HCT116 (cell line): ENCODE data around the gene GAK. TPM values are rescaled to one million over a fixed set of nuclear protein-coding genes. Genes with fewer than 3 reads are reported as not detected.

ENCODE experiments used
- ATAC-seq: fragments of 200-7000 bp; cut with Tn5 transposase; 2 replicates; pipeline ENCODE4 v1.9.1; 2020; ENCODE audit warnings: mild to moderate bottlenecking, moderate library complexity
- BruUV-seq: library from RNA; stranded (reverse); fragments of 400-500 nt; replicated peaks from 2 replicates; lab custom pipeline; 2021; lab: Mats Ljungman, UMichigan
- CTCF ChIA-PET: fragments of 300-600 bp; sonication (Branson Sonifier 250); formaldehyde crosslinking; loops from one replicate; lab custom pipeline; 2021; ENCODE audit warnings: antibody characterized with exemption; lab: Charles Lee
- POLR2A ChIA-PET: fragments of 300-600, 350-600 bp; sonication (Branson Sonifier 250); formaldehyde crosslinking; loops from one replicate; lab custom pipeline; 2021; ENCODE audit warnings: antibody characterized with exemption; lab: Charles Lee
- RAD21 ChIA-PET, 2 experiments: fragments of 300-600 bp; sonication (Branson Sonifier 250); formaldehyde crosslinking; loops; one replicate each; lab custom pipeline; 2023; ENCODE audit warnings: low total read pairs in 2 of 2; ENCODE audit not compliant: uncharacterized antibody in 2 of 2, unreplicated experiment in 2 of 2, low non-redundant PET in 1 of 2; lab: Charles Lee
- DNase-seq: peaks from one replicate; pipeline ENCODE4 v3.0.0-alpha.2; 2010; ENCODE audit warnings: low read depth, low spot score
- H2AFZ ChIP-seq: fragments of 200-600 bp; shearing (Covaris generic), sonication (generic); 2 replicates; pipeline ENCODE4 v1.6.1; 2017; ENCODE audit warnings: low read depth, mixed run types, mixed read lengths, antibody characterized with exemption, low read length; ENCODE audit not compliant: poor library complexity, severe bottlenecking
- H3K27ac ChIP-seq: 2 replicates; pipeline ENCODE4 v1.5.1; 2012; ENCODE audit warnings: low read depth, low read length
- H3K27me3 ChIP-seq: fragments of 200-600 bp; sonication (generic); 2 replicates; pipeline ENCODE4 v1.6.1; 2016; ENCODE audit warnings: mixed run types, low read length, mixed read lengths; ENCODE audit not compliant: insufficient read depth
- H3K36me3 ChIP-seq, 2 experiments: fragments of 200-500 bp in 1 of 2; fragments of 200-600 bp in 1 of 2; sonication (Bioruptor generic) in 1 of 2; sonication (generic) in 1 of 2; 2 replicates each; pipeline versions ENCODE4 v1.5.1 to v1.6.1; 2014 to 2016; ENCODE audit warnings: low read length in 2 of 2, inconsistent platforms in 1 of 2, mixed read lengths in 1 of 2, mixed run types in 1 of 2; ENCODE audit not compliant: insufficient read depth in 2 of 2, control insufficient read depth in 1 of 2
- H3K4me1 ChIP-seq, 2 experiments: fragments of 200-600 bp in 1 of 2; sonication (generic) in 1 of 2; 2 replicates each; pipeline versions ENCODE4 v1.5.1 to v1.6.1; 2012 to 2017; ENCODE audit warnings: low read length in 2 of 2, inconsistent platforms in 1 of 2, mild to moderate bottlenecking in 1 of 2, mixed read lengths in 1 of 2, mixed run types in 1 of 2, moderate library complexity in 1 of 2; ENCODE audit not compliant: insufficient read depth in 2 of 2, control insufficient read depth in 1 of 2
- H3K4me2 ChIP-seq: fragments of 200-600 bp; sonication (generic); 2 replicates; pipeline ENCODE4 v1.6.1; 2017; ENCODE audit warnings: mixed run types, low read length, mixed read lengths
- H3K4me3 ChIP-seq, 2 experiments: fragments of 200-600 bp in 1 of 2; sonication (generic) in 1 of 2; replicated peaks in 1 of 2; 2 replicates each; pipeline ENCODE4 v1.5.1; 2011 to 2016; ENCODE audit warnings: low read length in 2 of 2, control low read depth in 1 of 2, low read depth in 1 of 2, mild to moderate bottlenecking in 1 of 2, mixed read lengths in 1 of 2, mixed run types in 1 of 2
- H3K79me2 ChIP-seq: fragments of 200-600 bp; sonication (generic); 2 replicates; pipeline ENCODE4 v1.6.1; 2017; ENCODE audit warnings: mild to moderate bottlenecking, mixed run types, low read length, moderate library complexity, mixed read lengths; ENCODE audit not compliant: insufficient read depth
- H3K9ac ChIP-seq: fragments of 200-600 bp; sonication (generic); 2 replicates; pipeline ENCODE4 v1.6.1; 2016; ENCODE audit warnings: low read length, mixed read lengths
- H3K9me2 ChIP-seq: fragments of 200-600 bp; sonication (generic), shearing (Covaris generic); 2 replicates; pipeline ENCODE4 v1.6.1; 2017; ENCODE audit warnings: mixed run types, mild to moderate bottlenecking, moderate library complexity; ENCODE audit not compliant: insufficient read depth
- H3K9me3 ChIP-seq, 2 experiments: fragments of 200-500 bp in 1 of 2; fragments of 200-600 bp in 1 of 2; sonication (Bioruptor generic) in 1 of 2; sonication (generic) in 1 of 2; 2 replicates each; pipeline ENCODE4 v1.6.1; 2014 to 2017; ENCODE audit warnings: low read length in 2 of 2, mixed read lengths in 2 of 2, inconsistent platforms in 1 of 2, low read depth in 1 of 2, mild to moderate bottlenecking in 1 of 2, mixed run types in 1 of 2, moderate library complexity in 1 of 2; ENCODE audit not compliant: control insufficient read depth in 1 of 2, insufficient read depth in 1 of 2
- H4K20me1 ChIP-seq: fragments of 200-600 bp; sonication (generic), shearing (Covaris generic); 2 replicates; pipeline ENCODE4 v1.6.1; 2017; ENCODE audit warnings: mixed run types, mild to moderate bottlenecking, moderate library complexity; ENCODE audit not compliant: insufficient read depth
- CBX3 ChIP-seq: IDR thresholded peaks from 2 replicates; pipeline ENCODE4 v1.6.1; 2012; ENCODE audit warnings: low read depth
- CEBPB ChIP-seq: IDR thresholded peaks from 2 replicates; pipeline ENCODE4 v1.6.1; 2012; ENCODE audit warnings: low read depth
- EGR1 ChIP-seq: IDR thresholded peaks from 2 replicates; pipeline ENCODE4 v1.6.1; 2012; ENCODE audit warnings: low read depth
- ELF1 ChIP-seq: IDR thresholded peaks from 2 replicates; pipeline ENCODE4 v1.6.1; 2012; ENCODE audit warnings: low read depth, borderline replicate concordance
- EZH2phosphoT487 ChIP-seq: fragments of 200-600 bp; IDR thresholded peaks from 2 replicates; pipeline ENCODE4 v1.6.1; 2018; ENCODE audit warnings: antibody characterized with exemption, borderline replicate concordance
- POLR2AphosphoS5 ChIP-seq: IDR thresholded peaks from 2 replicates; pipeline ENCODE4 v1.6.1; 2011; ENCODE audit warnings: mild to moderate bottlenecking, low read depth, low read length, moderate library complexity
- RAD21 ChIP-seq: IDR thresholded peaks from 2 replicates; pipeline ENCODE4 v1.6.1; 2012; ENCODE audit warnings: low read depth, mild to moderate bottlenecking
- SP1 ChIP-seq: IDR thresholded peaks from 2 replicates; pipeline ENCODE4 v1.6.1; 2012; ENCODE audit warnings: low read depth
- SRF ChIP-seq: IDR thresholded peaks from 2 replicates; pipeline ENCODE4 v1.6.1; 2012; ENCODE audit warnings: low read depth
- TCF7L2 ChIP-seq: IDR thresholded peaks from 2 replicates; pipeline ENCODE4 v1.7.0; 2011; ENCODE audit warnings: borderline replicate concordance, inconsistent platforms; ENCODE audit not compliant: insufficient read depth, insufficient read length; ENCODE audit errors: extremely low read depth
- YY1 ChIP-seq: IDR thresholded peaks from 2 replicates; pipeline ENCODE4 v1.6.1; 2011; ENCODE audit warnings: low read length, low read depth, moderate library complexity, mild to moderate bottlenecking; ENCODE audit not compliant: insufficient replicate concordance; ENCODE audit errors: extremely low read depth
- ZBTB33 ChIP-seq: IDR thresholded peaks from 2 replicates; pipeline ENCODE4 v1.6.1; 2011; ENCODE audit warnings: mild to moderate bottlenecking, low read length, moderate library complexity; ENCODE audit not compliant: insufficient replicate concordance; ENCODE audit errors: extremely low read depth
- ZFX ChIP-seq: fragments of 450-650 bp; IDR thresholded peaks from 2 replicates; pipeline ENCODE4 v1.6.1; 2017
- ZNF274 ChIP-seq: fragments of 200-500 bp; sonication (Bioruptor generic); IDR thresholded peaks from 2 replicates; pipeline ENCODE4 v1.6.1; 2014; ENCODE audit warnings: mild to moderate bottlenecking, low read depth, low read length, inconsistent platforms
- intact Hi-C: fragments of 100-400 bp; cut with micrococcal nuclease; formaldehyde crosslinking; loops from 2 replicates; pipeline ENCODE4 v1.10.0; 2022
- total RNA-seq: library from RNA; stranded (reverse); gene quantifications from one replicate; pipeline ENCODE4 v1.2.1, GENCODE V29; 2021; ENCODE audit not compliant: unreplicated experiment
- TF ChIP-seq, protein P1 (sequence below): IDR thresholded peaks from 2 replicates; pipeline ENCODE4 v1.6.1; 2012
- TF ChIP-seq, protein P2 (sequence below): IDR thresholded peaks from 2 replicates; pipeline ENCODE4 v1.6.1; 2012; ENCODE audit warnings: low read depth
- TF ChIP-seq, protein P3 (sequence below): IDR thresholded peaks from 2 replicates; pipeline ENCODE4 v1.6.1; 2012

Gene GAK
- total RNA-seq, 1 experiment from 2014 or later = 123 TPM

GRCh38 chr4:966266-967112 is 34.4 kb upstream of the GAK start:
- Histone ChIP-seq H3K4me2 (no peak overlapping the region), H3K9me3 (no peaks in the 10 kb centered on the region), H2AFZ (no peak overlapping the region), H3K9me2 (no peaks in the 10 kb centered on the region), H3K4me1 (peaks cover 5 to 22% of the 10 kb centered on the region in 2 experiments; a peak in 3 of 4 replicates), H3K79me2 (no peaks in the 10 kb centered on the region), H3K4me3 (no peak overlapping the region), H3K27ac (no peak overlapping the region), H3K36me3 (no peaks in the 10 kb centered on the region), H3K27me3 (no peaks in the 10 kb centered on the region), H3K9ac (no peak overlapping the region), H4K20me1 (no peaks in the 10 kb centered on the region)
- intact Hi-C loops = no loop called here
- TF ChIP-seq CBX3 = no peak
- no peak for TF ChIP-seq TCF7L2
- no peak for TF ChIP-seq EZH2phosphoT487
- TF ChIP-seq SP1 = no peak
- no peak for TF ChIP-seq ZBTB33
- no peak for TF ChIP-seq ZNF274
- TF ChIP-seq, protein P1, sequence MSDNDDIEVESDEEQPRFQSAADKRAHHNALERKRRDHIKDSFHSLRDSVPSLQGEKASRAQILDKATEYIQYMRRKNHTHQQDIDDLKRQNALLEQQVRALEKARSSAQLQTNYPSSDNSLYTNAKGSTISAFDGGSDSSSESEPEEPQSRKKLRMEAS = no peak
- no peak for TF ChIP-seq ZFX
- TF ChIP-seq, protein P2, sequence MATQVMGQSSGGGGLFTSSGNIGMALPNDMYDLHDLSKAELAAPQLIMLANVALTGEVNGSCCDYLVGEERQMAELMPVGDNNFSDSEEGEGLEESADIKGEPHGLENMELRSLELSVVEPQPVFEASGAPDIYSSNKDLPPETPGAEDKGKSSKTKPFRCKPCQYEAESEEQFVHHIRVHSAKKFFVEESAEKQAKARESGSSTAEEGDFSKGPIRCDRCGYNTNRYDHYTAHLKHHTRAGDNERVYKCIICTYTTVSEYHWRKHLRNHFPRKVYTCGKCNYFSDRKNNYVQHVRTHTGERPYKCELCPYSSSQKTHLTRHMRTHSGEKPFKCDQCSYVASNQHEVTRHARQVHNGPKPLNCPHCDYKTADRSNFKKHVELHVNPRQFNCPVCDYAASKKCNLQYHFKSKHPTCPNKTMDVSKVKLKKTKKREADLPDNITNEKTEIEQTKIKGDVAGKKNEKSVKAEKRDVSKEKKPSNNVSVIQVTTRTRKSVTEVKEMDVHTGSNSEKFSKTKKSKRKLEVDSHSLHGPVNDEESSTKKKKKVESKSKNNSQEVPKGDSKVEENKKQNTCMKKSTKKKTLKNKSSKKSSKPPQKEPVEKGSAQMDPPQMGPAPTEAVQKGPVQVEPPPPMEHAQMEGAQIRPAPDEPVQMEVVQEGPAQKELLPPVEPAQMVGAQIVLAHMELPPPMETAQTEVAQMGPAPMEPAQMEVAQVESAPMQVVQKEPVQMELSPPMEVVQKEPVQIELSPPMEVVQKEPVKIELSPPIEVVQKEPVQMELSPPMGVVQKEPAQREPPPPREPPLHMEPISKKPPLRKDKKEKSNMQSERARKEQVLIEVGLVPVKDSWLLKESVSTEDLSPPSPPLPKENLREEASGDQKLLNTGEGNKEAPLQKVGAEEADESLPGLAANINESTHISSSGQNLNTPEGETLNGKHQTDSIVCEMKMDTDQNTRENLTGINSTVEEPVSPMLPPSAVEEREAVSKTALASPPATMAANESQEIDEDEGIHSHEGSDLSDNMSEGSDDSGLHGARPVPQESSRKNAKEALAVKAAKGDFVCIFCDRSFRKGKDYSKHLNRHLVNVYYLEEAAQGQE = no peak
- TF ChIP-seq ELF1 = no peak
- no peak for TF ChIP-seq EGR1
- TF ChIP-seq CEBPB = no peak
- TF ChIP-seq POLR2AphosphoS5 = no peak
- TF ChIP-seq YY1 = no peak
- TF ChIP-seq RAD21 = no peak
- TF ChIP-seq, protein P3, sequence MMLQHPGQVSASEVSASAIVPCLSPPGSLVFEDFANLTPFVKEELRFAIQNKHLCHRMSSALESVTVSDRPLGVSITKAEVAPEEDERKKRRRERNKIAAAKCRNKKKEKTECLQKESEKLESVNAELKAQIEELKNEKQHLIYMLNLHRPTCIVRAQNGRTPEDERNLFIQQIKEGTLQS = no peak
- no peak for TF ChIP-seq SRF
- CTCF ChIA-PET = no interaction called here
- DNase-seq = no peak
- no peak for ATAC-seq
- no TSS peak for BruUV-seq
- RAD21 ChIA-PET = no interaction called here
- POLR2A ChIA-PET = no interaction called here
